SW 1271 (cell line): Measurements from ENCODE around the gene MAST3.
A peak's percentile ranks its signal among the peaks of the same experiment; 100 is the strongest.
"Not testable (repeated sequence)": the region's sequence is repeated elsewhere in the genome, so short reads cannot be mapped to it uniquely, and the experiment has no call there.

Experiments used
- DNase-seq, 2 experiments: peaks; one replicate each; lab custom pipeline; 2025; lab: John Stamatoyannopoulos, UW

Gene MAST3

DNA sequence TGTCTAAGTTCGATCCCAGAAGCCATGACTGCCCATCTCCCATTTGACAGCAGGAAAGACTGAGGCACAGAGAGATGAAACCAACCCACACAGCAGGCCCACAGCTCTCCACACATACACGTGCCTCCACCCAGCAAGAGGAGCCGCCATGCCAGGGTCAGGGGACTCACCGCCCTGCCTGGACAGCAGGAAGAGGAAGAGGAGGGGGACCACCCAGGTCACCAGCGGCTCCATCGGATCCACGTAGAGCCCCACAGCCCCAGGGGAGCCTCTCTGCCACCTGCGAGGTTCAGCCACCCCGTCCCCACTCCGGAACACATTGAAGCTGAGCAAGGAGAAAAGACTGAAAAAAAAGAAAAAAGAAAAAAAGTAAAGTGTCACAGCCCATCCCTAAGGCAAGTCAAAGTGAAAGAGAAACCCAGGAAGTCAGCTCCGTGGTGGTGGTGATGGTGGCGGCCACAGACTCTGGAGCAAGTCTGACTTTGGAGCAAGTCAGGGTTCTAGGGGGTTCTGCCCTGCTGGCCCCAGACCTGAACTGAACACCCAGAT lies 10.9 kb upstream of the MAST3 start, which contains the start of gene IL12RB1:
IL12RB1 (minus strand) TSS at position 345 of the 549 bp plus-strand sequence; CDS start at position 234, 111 bp downstream.
- peak in 1 of 2 experiments; percentile 11 for DNase-seq

- DNase-seq: not testable (repeated sequence)
Observed at GRCh38 chr19:18089096-18089541, 8.5 kb upstream of the MAST3 start.

- no peak for DNase-seq
Observed at GRCh38 chr19:18089726-18090125, 7.9 kb upstream of the MAST3 start.

- no peak for DNase-seq
Observed at GRCh38 chr19:18090545-18091216, 6.9 kb upstream of the MAST3 start.

- no peak for DNase-seq
Observed at GRCh38 chr19:18091217-18091608, 6.4 kb upstream of the MAST3 start.

- peak in 1 of 2 experiments; percentile 23 for DNase-seq
Observed at GRCh38 chr19:18093439-18094161, 4.0 kb upstream of the MAST3 start.

GRCh38 chr19:18096258-18096657 lies 1.3 kb upstream of the MAST3 start:
- DNase-seq: no peak

- no peak for DNase-seq
Observed at GRCh38 chr19:18097993-18098890, 664 bp downstream of the MAST3 start.

DNA sequence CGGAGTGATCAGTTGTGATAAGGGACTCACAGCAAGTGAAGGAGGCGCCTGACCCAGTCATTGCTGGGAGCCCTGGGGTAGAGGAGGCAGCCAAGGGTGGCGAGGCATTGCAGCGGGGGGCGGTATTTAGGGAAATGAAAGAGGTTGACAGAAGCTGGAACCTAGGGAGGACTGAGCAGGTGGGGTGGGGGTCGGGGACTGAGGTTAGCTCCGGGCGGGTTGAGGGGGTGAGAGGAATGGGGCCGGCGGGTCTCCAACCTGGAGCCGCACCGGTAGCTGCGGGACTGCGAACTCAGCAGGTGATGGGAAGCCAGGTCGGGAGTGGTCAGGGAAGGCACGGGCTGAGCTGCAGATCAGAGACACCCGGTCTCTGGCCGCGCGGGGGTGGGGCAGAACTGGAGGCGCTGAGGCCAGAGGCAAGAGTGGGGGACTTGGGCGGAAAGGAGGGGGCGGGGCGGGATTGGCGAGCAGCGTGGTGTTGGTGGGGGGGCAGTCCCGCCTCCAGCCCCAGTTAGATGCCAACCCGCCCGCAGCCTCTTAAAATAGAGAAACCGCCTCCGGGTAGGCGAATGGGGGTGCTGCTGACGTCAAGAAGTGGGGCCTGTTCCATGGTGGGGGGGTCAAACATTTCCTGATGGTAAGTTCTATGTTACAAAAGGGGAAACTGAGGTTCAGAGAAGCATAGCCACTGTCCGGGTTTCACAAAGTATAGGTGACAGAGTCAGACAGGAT lies 1.5 kb downstream of the MAST3 start:
- DNase-seq: no peak

DNA sequence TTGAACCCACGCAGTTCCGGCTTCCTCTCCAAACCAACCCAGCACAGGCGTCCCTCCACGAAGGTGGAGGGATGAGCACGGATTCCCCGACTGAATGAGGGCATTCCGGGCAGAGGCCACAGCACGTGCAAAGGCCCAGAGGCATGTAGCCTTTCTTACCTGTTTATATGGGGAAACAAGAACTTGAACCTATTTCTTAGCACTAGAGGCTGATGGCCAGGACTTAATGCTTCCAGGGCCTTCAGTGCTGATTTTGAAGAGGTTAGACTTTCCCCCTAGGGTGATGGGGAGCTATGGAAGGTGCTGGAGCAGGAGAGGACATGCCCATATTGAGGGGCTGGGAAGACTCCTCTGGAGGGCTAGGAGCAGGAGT lies 2.0 kb downstream of the MAST3 start:
- DNase-seq: no peak

- no peak for DNase-seq
Observed at GRCh38 chr19:18100710-18101109, 3.1 kb downstream of the MAST3 start.

DNA sequence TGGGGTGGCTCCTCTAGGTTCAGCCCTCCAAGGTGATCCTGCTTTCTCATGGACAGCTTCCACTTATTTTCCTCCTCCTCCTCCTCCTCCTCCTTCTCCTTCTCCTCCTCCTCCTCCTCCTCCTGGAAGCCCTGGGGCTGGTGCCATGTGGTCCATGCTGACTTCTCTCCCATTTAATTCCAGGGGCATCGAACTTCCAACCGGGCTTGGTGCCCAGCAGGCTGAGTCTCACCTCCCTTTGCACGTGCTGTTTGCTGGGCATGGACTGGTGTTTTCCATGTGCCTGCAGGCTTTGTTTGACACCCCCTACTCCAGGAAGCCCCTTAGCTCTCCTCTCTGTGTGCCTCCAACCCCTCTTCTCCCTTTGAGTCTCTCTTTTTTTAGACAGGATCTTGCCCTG lies 3.7 kb downstream of the MAST3 start:
- no peak for DNase-seq

GRCh38 chr19:18102916-18103542 lies 5.5 kb downstream of the MAST3 start:
- DNase-seq: no peak

DNA sequence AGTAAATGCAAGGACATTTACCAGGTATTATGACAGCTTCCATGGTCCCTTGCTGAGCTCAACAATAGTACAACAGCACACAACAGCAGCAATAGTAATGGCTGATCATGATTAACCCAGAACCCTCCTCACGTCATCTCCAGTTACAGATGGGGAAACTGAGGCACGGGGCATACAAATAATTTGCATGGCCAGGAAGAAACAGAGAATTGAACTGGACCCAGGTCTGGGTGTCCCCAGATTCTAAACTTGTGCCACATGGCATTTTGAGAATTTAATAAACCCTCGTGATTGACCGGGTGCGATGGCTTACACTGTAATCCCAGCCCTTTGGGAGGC lies 7.2 kb downstream of the MAST3 start:
- no peak for DNase-seq

DNA sequence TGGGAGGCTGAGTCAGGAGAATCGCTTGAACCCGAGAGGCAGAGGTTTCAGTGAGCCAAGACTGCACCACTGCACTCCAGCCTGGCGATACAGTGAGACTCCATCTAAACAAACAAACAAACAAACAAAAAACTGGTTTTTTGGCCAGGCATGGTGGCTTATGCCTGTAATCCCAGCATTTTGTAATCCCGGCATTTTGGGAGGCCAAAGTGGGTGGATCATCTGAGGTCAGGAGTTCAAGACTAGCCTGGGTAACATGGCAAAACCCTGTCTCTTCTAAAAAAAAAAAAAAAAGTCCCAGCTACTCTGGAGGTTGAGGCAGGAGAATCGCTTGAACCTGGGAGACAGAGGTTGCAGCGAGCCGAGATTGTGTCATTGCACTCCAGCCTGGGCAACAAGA lies 7.7 kb downstream of the MAST3 start:
- DNase-seq: not testable (repeated sequence)

DNA sequence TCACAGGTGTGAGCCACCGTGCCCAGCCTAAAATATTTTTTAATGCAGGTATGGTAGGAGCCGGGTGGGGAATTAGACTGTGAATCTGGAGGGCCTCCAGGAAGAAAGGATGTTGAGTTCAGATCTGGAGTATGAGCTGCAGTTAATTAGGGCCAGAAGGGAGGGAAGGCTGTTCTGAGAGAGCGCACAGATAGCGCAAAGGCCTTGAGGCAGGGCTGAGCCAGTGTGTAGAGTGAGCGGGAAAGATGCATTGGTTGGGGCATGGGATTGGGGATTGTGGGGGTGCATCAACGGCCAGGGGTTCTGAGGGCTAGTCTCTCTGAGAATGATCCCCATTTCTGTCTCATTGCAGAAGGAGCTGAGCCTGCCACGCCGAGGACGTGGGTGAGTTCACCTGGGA lies 9.7 kb downstream of the MAST3 start:
- no peak for DNase-seq

DNA sequence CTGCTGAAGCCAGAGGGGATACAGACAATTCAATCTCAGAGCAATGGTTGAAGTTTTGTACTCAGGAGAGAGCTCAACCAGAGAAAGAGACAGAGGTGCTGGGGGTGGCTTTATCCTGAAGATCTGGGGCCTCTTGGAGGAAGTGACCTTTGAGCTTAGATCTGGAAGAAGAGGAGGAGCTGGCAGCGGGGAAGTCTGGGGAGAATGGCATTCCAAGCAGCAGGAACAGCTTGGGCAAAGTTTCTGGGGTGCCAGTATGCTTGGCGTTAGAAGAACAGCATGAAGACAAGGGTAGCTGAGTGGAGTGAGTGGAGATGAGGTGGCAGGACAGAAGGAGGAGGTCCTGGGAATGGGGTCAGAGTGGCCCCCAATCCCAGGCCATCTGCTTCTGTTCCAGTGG lies 11.3 kb downstream of the MAST3 start:
- no peak for DNase-seq

- DNase-seq: no peak
Observed at GRCh38 chr19:18109341-18109732, 11.8 kb downstream of the MAST3 start.

- peak in 1 of 2 experiments; percentile 45 for DNase-seq
Observed at GRCh38 chr19:18109733-18110608, 12.4 kb downstream of the MAST3 start.

DNA sequence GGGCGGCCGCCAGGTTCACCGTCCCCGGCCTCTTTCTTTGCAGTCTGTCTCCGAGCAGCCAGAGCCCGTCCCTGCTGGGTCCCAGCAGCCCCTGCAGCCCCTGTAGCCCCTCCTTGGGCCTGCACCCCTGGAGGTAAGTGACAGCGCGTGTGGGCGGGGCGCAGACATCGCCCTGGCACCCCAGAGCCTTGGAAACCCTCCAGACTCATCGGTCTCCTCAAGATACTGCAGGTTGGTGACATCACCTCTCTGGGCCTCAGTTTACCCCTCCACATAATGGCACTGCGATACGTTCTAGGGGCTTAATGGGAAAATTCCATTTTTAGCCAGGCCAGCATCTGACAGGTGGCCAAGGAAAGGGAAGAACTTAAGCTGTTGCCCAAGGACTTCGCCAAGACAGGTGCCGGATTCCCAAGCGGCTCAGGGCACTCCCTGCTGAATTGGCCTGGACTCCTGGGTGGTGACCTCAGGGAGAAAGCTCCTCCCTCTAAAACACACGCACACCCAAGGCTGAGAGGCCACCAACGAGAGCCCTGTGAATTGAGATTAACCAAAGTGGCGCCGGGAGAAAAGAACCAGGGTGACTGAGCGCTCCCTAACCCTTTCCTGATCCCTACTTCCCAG lies 13.1 kb downstream of the MAST3 start:
- no peak for DNase-seq
